A673 (cell line): ENCODE results near the gene NEB.

Experiments
- CTCF ChIP-seq: fragments of 300-800, 200-600 bp; sonication (generic); conservative IDR thresholded peaks from 2 replicates; pipeline ENCODE4 v1.5.1; 2017; ENCODE audit warnings: low read depth, mild to moderate bottlenecking, antibody characterized with exemption, low read length, moderate library complexity, mixed read lengths
- EZH2 ChIP-seq: fragments of 200-600 bp; sonication (generic); IDR thresholded peaks from 2 replicates; pipeline ENCODE4 v1.6.1; 2017; ENCODE audit warnings: borderline replicate concordance, low read depth, mild to moderate bottlenecking, mixed read lengths, antibody characterized with exemption, low read length; ENCODE audit not compliant: poor library complexity, severe bottlenecking

- no peak for TF ChIP-seq CTCF
- no peak for TF ChIP-seq EZH2
These were observed 23.3 kb downstream of the NEB start for GRCh38 chr2:151711025-151711424.
